HCT116 (cell line): ENCODE data around the gene KCTD1.

Experiments used
- CTCF ChIP-seq, 3 experiments: fragments of 200-600 bp in 1 of 3; sonication (generic) in 1 of 3; IDR thresholded peaks in 2 of 3; conservative IDR thresholded peaks in 1 of 3; 2 replicates each; pipeline ENCODE4 v1.5.1; 2012 to 2017; ENCODE audit warnings: low read depth in 2 of 3, low read length in 2 of 3, antibody characterized with exemption in 1 of 3, borderline replicate concordance in 1 of 3, control low read depth in 1 of 3, mild to moderate bottlenecking in 1 of 3, mixed read lengths in 1 of 3, mixed run types in 1 of 3, moderate library complexity in 1 of 3; ENCODE audit not compliant: insufficient read depth in 1 of 3
- ELF1 ChIP-seq: IDR thresholded peaks from 2 replicates; pipeline ENCODE4 v1.6.1; 2012; ENCODE audit warnings: low read depth, borderline replicate concordance
- EZH2 ChIP-seq: fragments of 200-600 bp; sonication (generic); IDR thresholded peaks from 2 replicates; pipeline ENCODE4 v1.6.1; 2017; ENCODE audit warnings: antibody characterized with exemption, mixed run types
- EZH2phosphoT487 ChIP-seq: fragments of 200-600 bp; IDR thresholded peaks from 2 replicates; pipeline ENCODE4 v1.6.1; 2018; ENCODE audit warnings: antibody characterized with exemption, borderline replicate concordance
- FOSL1 ChIP-seq: IDR thresholded peaks from 2 replicates; pipeline ENCODE4 v1.6.1; 2012; ENCODE audit warnings: low read depth
- POLR2A ChIP-seq: IDR thresholded peaks from 2 replicates; pipeline ENCODE4 v1.7.0; 2011; ENCODE audit warnings: borderline replicate concordance; ENCODE audit not compliant: insufficient read depth, insufficient read length; ENCODE audit errors: extremely low read depth
- REST ChIP-seq: IDR thresholded peaks from 2 replicates; pipeline ENCODE4 v1.6.1; 2012; ENCODE audit warnings: low read depth
- SP1 ChIP-seq: IDR thresholded peaks from 2 replicates; pipeline ENCODE4 v1.6.1; 2012; ENCODE audit warnings: low read depth
- SRF ChIP-seq: IDR thresholded peaks from 2 replicates; pipeline ENCODE4 v1.6.1; 2012; ENCODE audit warnings: low read depth
- YY1 ChIP-seq: IDR thresholded peaks from 2 replicates; pipeline ENCODE4 v1.6.1; 2011; ENCODE audit warnings: low read length, low read depth, moderate library complexity, mild to moderate bottlenecking; ENCODE audit not compliant: insufficient replicate concordance; ENCODE audit errors: extremely low read depth
- ZFX ChIP-seq: fragments of 450-650 bp; IDR thresholded peaks from 2 replicates; pipeline ENCODE4 v1.6.1; 2017
- TF ChIP-seq, protein P1 (sequence below): IDR thresholded peaks from 2 replicates; pipeline ENCODE4 v1.6.1; 2012

DNA sequence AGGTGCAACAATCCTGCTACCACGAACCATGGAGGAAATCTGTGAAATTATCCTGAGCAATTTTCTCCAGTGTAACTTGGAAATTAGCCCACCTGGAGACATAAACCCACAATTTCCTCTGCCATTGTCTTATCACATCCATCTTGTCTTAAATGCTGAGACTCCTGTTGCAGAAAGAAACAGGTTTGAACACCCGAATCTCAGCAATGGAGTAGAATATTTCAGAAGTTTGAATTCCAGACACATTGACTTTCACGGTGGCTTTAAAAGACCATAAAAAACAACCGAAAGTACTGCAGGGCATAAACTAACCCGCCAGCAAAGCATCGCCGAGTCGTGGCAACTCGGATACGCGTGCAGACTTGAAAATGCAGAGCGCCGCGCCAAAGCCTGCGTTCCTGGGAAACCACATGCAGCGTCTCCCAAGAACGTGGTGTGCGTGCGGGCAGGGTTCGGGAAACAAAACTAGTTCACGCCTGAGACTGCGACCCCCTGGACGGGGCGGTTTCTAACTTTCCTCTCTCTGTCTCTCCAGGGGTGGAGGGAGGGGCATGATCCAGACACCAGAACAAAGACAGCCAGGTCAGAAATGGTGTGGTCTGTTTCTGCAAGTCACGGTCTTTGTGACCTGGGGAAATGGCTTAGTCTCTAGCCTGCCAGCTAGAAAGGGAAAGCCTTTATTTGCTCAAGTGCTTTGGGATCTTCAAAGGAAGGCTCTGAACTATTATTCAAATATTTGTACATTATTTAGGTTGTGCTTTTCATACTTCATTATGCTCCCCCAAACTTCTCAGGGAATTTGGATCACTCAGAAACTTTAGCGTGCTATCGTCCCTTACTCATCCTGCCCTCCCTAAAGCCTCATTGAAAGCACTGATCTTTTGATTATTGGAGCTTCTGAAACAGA, 26.9 kb upstream of the KCTD1 start:
- TF ChIP-seq CTCF (IDR thresholded peaks at IDR 0.05 in 2 of 3, conservative IDR thresholded peaks at IDR 0.05 in 1 of 3; ENCODE audit: borderline replicate concordance in 1 of 3, insufficient read depth in 1 of 3, low read depth in 2 of 3, low read length in 2 of 3): no peak
- no peak for TF ChIP-seq SP1
- TF ChIP-seq SRF: no peak
- TF ChIP-seq YY1: no peak
- TF ChIP-seq EZH2phosphoT487: no peak
- no peak for TF ChIP-seq EZH2
- no peak for TF ChIP-seq POLR2A
- TF ChIP-seq REST: no peak
- no peak for TF ChIP-seq FOSL1
- TF ChIP-seq, protein P1, sequence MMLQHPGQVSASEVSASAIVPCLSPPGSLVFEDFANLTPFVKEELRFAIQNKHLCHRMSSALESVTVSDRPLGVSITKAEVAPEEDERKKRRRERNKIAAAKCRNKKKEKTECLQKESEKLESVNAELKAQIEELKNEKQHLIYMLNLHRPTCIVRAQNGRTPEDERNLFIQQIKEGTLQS: no peak
- no peak for TF ChIP-seq ZFX
- no peak for TF ChIP-seq ELF1
